Panc1 (cell line): ENCODE results near the gene MUC22. TPM values are rescaled to one million over a fixed set of nuclear protein-coding genes. Genes with fewer than 3 reads are reported as not detected.

Source experiments
- ATAC-seq: fragments of 200-7000 bp; cut with Tn5 transposase; 2 replicates; pipeline ENCODE4 v1.9.1; 2020; ENCODE audit warnings: mild to moderate bottlenecking, moderate library complexity
- BruUV-seq: library from RNA; stranded (reverse); fragments of 400-500 nt; replicated peaks from 2 replicates; lab custom pipeline; 2021; lab: Mats Ljungman, UMichigan
- CTCF ChIA-PET: fragments of 300-600 bp; sonication (Branson Sonifier 250); formaldehyde crosslinking; loops from one replicate; lab custom pipeline; 2022; ENCODE audit warnings: antibody characterized with exemption; lab: Charles Lee
- POLR2A ChIA-PET: fragments of 300-600 bp; sonication (Branson Sonifier 250); formaldehyde crosslinking; loops from one replicate; lab custom pipeline; 2022; ENCODE audit warnings: antibody characterized with exemption; lab: Charles Lee
- DNase-seq: peaks from one replicate; pipeline ENCODE4 v3.0.0-alpha.2; 2010; ENCODE audit warnings: low read depth, low spot score
- H3K27ac ChIP-seq: 2 replicates; pipeline ENCODE4 v1.5.1; 2011; ENCODE audit warnings: mild to moderate bottlenecking, low read length, inconsistent platforms
- H3K27me3 ChIP-seq: fragments of 200-500 bp; sonication (Bioruptor generic); 2 replicates; pipeline ENCODE4 v1.6.0; 2014; ENCODE audit warnings: low read length, inconsistent platforms; ENCODE audit not compliant: control insufficient read depth, insufficient read depth
- H3K36me3 ChIP-seq: fragments of 200-500 bp; sonication (Bioruptor generic); 2 replicates; pipeline ENCODE4 v1.5.1; 2014; ENCODE audit warnings: inconsistent platforms, mild to moderate bottlenecking, low read length, moderate library complexity; ENCODE audit not compliant: control insufficient read depth, insufficient read depth
- H3K4me1 ChIP-seq: 2 replicates; pipeline ENCODE4 v1.5.1; 2011; ENCODE audit warnings: inconsistent platforms, mild to moderate bottlenecking, low read length, moderate library complexity; ENCODE audit not compliant: control insufficient read depth, insufficient read depth
- H3K4me3 ChIP-seq, 2 experiments: 2 replicates each; pipeline ENCODE4 v1.5.1; 2011 to 2012; ENCODE audit warnings: low read depth in 2 of 2, low read length in 2 of 2, mild to moderate bottlenecking in 2 of 2, inconsistent platforms in 1 of 2, moderate library complexity in 1 of 2
- H3K9me3 ChIP-seq: fragments of 200-500 bp; sonication (Bioruptor generic); 2 replicates; pipeline ENCODE4 v1.5.1; 2014; ENCODE audit warnings: low read depth, mild to moderate bottlenecking, inconsistent platforms, low read length, moderate library complexity; ENCODE audit not compliant: control insufficient read depth, insufficient read depth
- CTCF ChIP-seq: fragments of 450-650 bp; IDR thresholded peaks from 2 replicates; pipeline ENCODE4 v1.5.1; 2017; ENCODE audit warnings: mild to moderate bottlenecking
- POLR2AphosphoS5 ChIP-seq: IDR thresholded peaks from 2 replicates; pipeline ENCODE4 v1.6.1; 2012; ENCODE audit warnings: mild to moderate bottlenecking, low read depth, low read length, moderate library complexity
- REST ChIP-seq, 2 experiments: IDR thresholded peaks; 2 replicates each; pipeline ENCODE4 v1.6.1; 2011 to 2012; ENCODE audit warnings: low read depth in 2 of 2, control low read depth in 1 of 2, low read length in 1 of 2, mild to moderate bottlenecking in 1 of 2, moderate library complexity in 1 of 2; ENCODE audit not compliant: insufficient read depth in 1 of 2
- SIN3A ChIP-seq: IDR thresholded peaks from 2 replicates; pipeline ENCODE4 v1.6.1; 2012; ENCODE audit warnings: low read depth, mild to moderate bottlenecking, low read length, moderate library complexity, borderline replicate concordance; ENCODE audit not compliant: insufficient read depth
- TCF7L2 ChIP-seq: IDR thresholded peaks from 2 replicates; pipeline ENCODE4 v1.6.1; 2011; ENCODE audit warnings: mild to moderate bottlenecking, low read depth, low read length, inconsistent platforms
- in situ Hi-C: cut with HindIII; loops from 2 replicates; pipeline ENCODE4 v1.10.0; 2016; ENCODE audit warnings: low sequenced_read_pairs, low pct_unique_long_range_greater_than_20kb
- intact Hi-C: fragments of 100-400 bp; cut with micrococcal nuclease; formaldehyde crosslinking; loops from one replicate; pipeline ENCODE4 v1.10.0; 2022; ENCODE audit not compliant: unreplicated experiment
- total RNA-seq: library from RNA; stranded (reverse); gene quantifications from one replicate; pipeline ENCODE4 v1.2.1, GENCODE V29; 2021; ENCODE audit not compliant: unreplicated experiment

Gene MUC22
- total RNA-seq, 1 experiment from 2014 or later, result not detected

- no TSS peak for BruUV-seq
- POLR2A ChIA-PET, result no interaction called here
- in situ Hi-C loops (no loop called here), intact Hi-C loops (no loop called here)
- peaks cover 3% of the 10 kb centered on the region for H3K4me1 ChIP-seq
- H3K4me3 ChIP-seq, result no peak overlapping the region
- CTCF ChIA-PET, result interaction anchor here (0.7 to 1.5 kb wide), 3 partner anchors 8 to 153 kb away, joined by 3 to 6 read pairs (median 5); no protein-coding TSS in a partner anchor
- ATAC-seq (peak; percentile 94), DNase-seq (no peak)
- no peak for TF ChIP-seq POLR2AphosphoS5
- no peak for TF ChIP-seq SIN3A
- TF ChIP-seq CTCF, result peak; percentile 94
- TF ChIP-seq REST (IDR thresholded peaks at IDR 0.05; ENCODE audit: insufficient read depth in 1 of 2, low read depth in 2 of 2, low read length in 1 of 2), result no peak
- H3K27ac ChIP-seq, result no peak overlapping the region
- no peaks in the 10 kb centered on the region for H3K27me3 ChIP-seq
- H3K36me3 ChIP-seq, result no peaks in the 10 kb centered on the region
- no peaks in the 10 kb centered on the region for H3K9me3 ChIP-seq
Measured at GRCh38 chr6:31068669-31069340, 58.5 kb downstream of the MUC22 start.

GRCh38 chr6:31070711-31071197, 60.5 kb downstream of the MUC22 start:
- Histone ChIP-seq H3K4me3 (no peak overlapping the region), H3K27ac (no peak overlapping the region), H3K4me1 (peaks cover 3% of the 10 kb centered on the region), H3K9me3 (no peaks in the 10 kb centered on the region), H3K27me3 (no peaks in the 10 kb centered on the region), H3K36me3 (no peaks in the 10 kb centered on the region)
- in situ Hi-C loops, result loop anchor here (10.0 kb wide), 1 partner anchor 206 kb away; no protein-coding TSS in a partner anchor
- BruUV-seq, result no TSS peak
- ChIA-PET POLR2A (interaction anchor here (0.6 kb wide), 1 partner anchor 311 kb away, joined by 3 read pairs; no protein-coding TSS in a partner anchor), CTCF (interaction anchor here (0.7 to 1.5 kb wide), 8 partner anchors 8 to 341 kb away, joined by 3 to 15 read pairs (median 6); partner anchors contain the start of gene VARS2)
- DNase-seq, result no peak
- ATAC-seq, result peak; percentile 98
- TF ChIP-seq TCF7L2, result no peak
- TF ChIP-seq CTCF, result peak; percentile 83
- intact Hi-C loops, result loop anchor here (2.0 to 5.0 kb wide), 2 partner anchors 138 to 156 kb away; partner anchors contain the start of genes SFTA2 and VARS2
